Measurements from ENCODE around the gene YIPF3. TPM values are rescaled to one million over a fixed set of nuclear protein-coding genes. Genes with fewer than 3 reads are reported as not detected.
A peak's percentile ranks its signal among the peaks of the same experiment; 100 is the strongest.
"Not testable (repeated sequence)": the region's sequence is repeated elsewhere in the genome, so short reads cannot be mapped to it uniquely, and the experiment has no call there.

Gene YIPF3
- total RNA-seq = 10 to 100 TPM; 33.3 to 40.9 (median 35.4) TPM

GRCh38 chr6:43516697-43517504, at the start of gene YIPF3, which contains the start of gene POLR1C:
YIPF3 (minus strand) TSS chr6:43516926; CDS start chr6:43516807, 119 bp downstream.
POLR1C (plus strand) TSS chr6:43517089; CDS start chr6:43517110, 21 bp downstream.
- H3K9me3 Mint-ChIP-seq = no peaks in the 10 kb centered on the region
- no peak within 1 kb of the TSS for H3K4me3 Mint-ChIP-seq
- H3K36me3 Mint-ChIP-seq (ENCODE audit: insufficient read depth) = peaks cover 32% of the 10 kb centered on the region
- DNase-seq (peak; percentile 96), ATAC-seq (peak; percentile 89 to 92)
- peaks cover 33% of the 10 kb centered on the region for H3K4me1 Mint-ChIP-seq (ENCODE audit: low read depth)
- no peaks in the 10 kb centered on the region for H3K27me3 Mint-ChIP-seq (ENCODE audit: low read depth)

- DNase-seq (no peak), ATAC-seq (no peak)
- Mint-ChIP-seq H3K4me1 (ENCODE audit: low read depth) (no peaks in the 10 kb centered on the region), H3K27me3 (ENCODE audit: low read depth) (no peaks in the 10 kb centered on the region), H3K4me3 (no peak overlapping the region), H3K36me3 (ENCODE audit: insufficient read depth) (peaks cover 42% of the 10 kb centered on the region), H3K9me3 (no peaks in the 10 kb centered on the region)
Measured at GRCh38 chr6:43559328-43559727, 42.6 kb upstream of the YIPF3 start.

GRCh38 chr6:43557620-43558019, 40.9 kb upstream of the YIPF3 start:
- H3K4me1 Mint-ChIP-seq (ENCODE audit: low read depth); DNase-seq; ATAC-seq; H3K4me3 Mint-ChIP-seq; H3K9me3 Mint-ChIP-seq; H3K27me3 Mint-ChIP-seq (ENCODE audit: low read depth): not testable (repeated sequence)
- H3K36me3 Mint-ChIP-seq (ENCODE audit: insufficient read depth) = peaks cover 45% of the 10 kb centered on the region

GRCh38 chr6:43547222-43547621, 30.5 kb upstream of the YIPF3 start:
- Mint-ChIP-seq H3K27me3 (ENCODE audit: low read depth) (no peaks in the 10 kb centered on the region), H3K9me3 (no peaks in the 10 kb centered on the region), H3K36me3 (ENCODE audit: insufficient read depth) (peaks cover 48% of the 10 kb centered on the region), H3K4me1 (ENCODE audit: low read depth) (no peaks in the 10 kb centered on the region), H3K4me3 (no peak overlapping the region)
- DNase-seq (no peak), ATAC-seq (no peak)

GRCh38 chr6:43544461-43544860, 27.7 kb upstream of the YIPF3 start:
- Mint-ChIP-seq H3K4me3 (no peak overlapping the region), H3K36me3 (ENCODE audit: insufficient read depth) (peaks cover 46% of the 10 kb centered on the region), H3K27me3 (ENCODE audit: low read depth) (no peaks in the 10 kb centered on the region), H3K9me3 (no peaks in the 10 kb centered on the region), H3K4me1 (ENCODE audit: low read depth) (no peaks in the 10 kb centered on the region)
- ATAC-seq (no peak), DNase-seq (no peak)

- Mint-ChIP-seq H3K4me1 (ENCODE audit: low read depth) (no peaks in the 10 kb centered on the region), H3K27me3 (ENCODE audit: low read depth) (no peaks in the 10 kb centered on the region), H3K4me3 (no peak overlapping the region), H3K36me3 (ENCODE audit: insufficient read depth) (peaks cover 39% of the 10 kb centered on the region), H3K9me3 (no peaks in the 10 kb centered on the region)
- DNase-seq (no peak), ATAC-seq (no peak)
Measured at GRCh38 chr6:43541774-43542471, 25.2 kb upstream of the YIPF3 start.

- DNase-seq (no peak), ATAC-seq (no peak)
- H3K4me1 Mint-ChIP-seq (ENCODE audit: low read depth) = no peaks in the 10 kb centered on the region
- no peaks in the 10 kb centered on the region for H3K9me3 Mint-ChIP-seq
- H3K36me3 Mint-ChIP-seq (ENCODE audit: insufficient read depth) = peaks cover 30% of the 10 kb centered on the region
- no peaks in the 10 kb centered on the region for H3K27me3 Mint-ChIP-seq (ENCODE audit: low read depth)
- H3K4me3 Mint-ChIP-seq = no peak overlapping the region
Measured at GRCh38 chr6:43540507-43540906, 23.8 kb upstream of the YIPF3 start.

- not testable (repeated sequence) for H3K27me3 Mint-ChIP-seq (ENCODE audit: low read depth); H3K4me1 Mint-ChIP-seq (ENCODE audit: low read depth); H3K9me3 Mint-ChIP-seq; H3K4me3 Mint-ChIP-seq; DNase-seq; ATAC-seq
- peaks cover 26% of the 10 kb centered on the region for H3K36me3 Mint-ChIP-seq (ENCODE audit: insufficient read depth)
Measured at GRCh38 chr6:43539409-43539808, 22.7 kb upstream of the YIPF3 start.

- not testable (repeated sequence) for H3K4me3 Mint-ChIP-seq; ATAC-seq; DNase-seq; H3K9me3 Mint-ChIP-seq; H3K4me1 Mint-ChIP-seq (ENCODE audit: low read depth); H3K27me3 Mint-ChIP-seq (ENCODE audit: low read depth)
- peaks cover 25% of the 10 kb centered on the region for H3K36me3 Mint-ChIP-seq (ENCODE audit: insufficient read depth)
Measured at GRCh38 chr6:43538986-43539385, 22.3 kb upstream of the YIPF3 start.

- Mint-ChIP-seq H3K36me3 (ENCODE audit: insufficient read depth) (peaks cover 38% of the 10 kb centered on the region), H3K4me3 (no peak overlapping the region), H3K4me1 (ENCODE audit: low read depth) (no peaks in the 10 kb centered on the region), H3K9me3 (no peaks in the 10 kb centered on the region), H3K27me3 (ENCODE audit: low read depth) (no peaks in the 10 kb centered on the region)
- ATAC-seq = no peak
- DNase-seq = no peak
Measured at GRCh38 chr6:43532201-43532600, 15.5 kb upstream of the YIPF3 start.

GRCh38 chr6:43524483-43524961, 7.8 kb upstream of the YIPF3 start:
- H3K4me3 Mint-ChIP-seq = no peak overlapping the region
- peaks cover 52% of the 10 kb centered on the region for H3K36me3 Mint-ChIP-seq (ENCODE audit: insufficient read depth)
- DNase-seq = no peak
- peaks cover 5% of the 10 kb centered on the region for H3K4me1 Mint-ChIP-seq (ENCODE audit: low read depth)
- H3K9me3 Mint-ChIP-seq = no peaks in the 10 kb centered on the region
- no peak for ATAC-seq
- H3K27me3 Mint-ChIP-seq (ENCODE audit: low read depth) = no peaks in the 10 kb centered on the region

- no peak for ATAC-seq
- no peak overlapping the region for H3K4me3 Mint-ChIP-seq
- peaks cover 53% of the 10 kb centered on the region for H3K36me3 Mint-ChIP-seq (ENCODE audit: insufficient read depth)
- no peaks in the 10 kb centered on the region for H3K9me3 Mint-ChIP-seq
- H3K27me3 Mint-ChIP-seq (ENCODE audit: low read depth) = no peaks in the 10 kb centered on the region
- no peak for DNase-seq
- H3K4me1 Mint-ChIP-seq (ENCODE audit: low read depth) = peaks cover 5% of the 10 kb centered on the region
Measured at GRCh38 chr6:43523284-43523683, 6.6 kb upstream of the YIPF3 start.

GRCh38 chr6:43522547-43523261, 6.0 kb upstream of the YIPF3 start:
- no peaks in the 10 kb centered on the region for H3K27me3 Mint-ChIP-seq (ENCODE audit: low read depth)
- H3K4me1 Mint-ChIP-seq (ENCODE audit: low read depth) = peaks cover 5% of the 10 kb centered on the region
- no peak for DNase-seq
- no peak overlapping the region for H3K4me3 Mint-ChIP-seq
- peak in 1 of 2 donors; percentile 7 for ATAC-seq
- peaks cover 50% of the 10 kb centered on the region for H3K36me3 Mint-ChIP-seq (ENCODE audit: insufficient read depth)
- H3K9me3 Mint-ChIP-seq = no peaks in the 10 kb centered on the region

- Mint-ChIP-seq H3K9me3 (no peaks in the 10 kb centered on the region), H3K36me3 (ENCODE audit: insufficient read depth) (peaks cover 44% of the 10 kb centered on the region), H3K4me1 (ENCODE audit: low read depth) (peaks cover 5% of the 10 kb centered on the region), H3K4me3 (no peak overlapping the region), H3K27me3 (ENCODE audit: low read depth) (no peaks in the 10 kb centered on the region)
- no peak for DNase-seq
- no peak for ATAC-seq
Measured at GRCh38 chr6:43521836-43522235, 5.1 kb upstream of the YIPF3 start.
